NCI-H446 (cell line): Measurements from ENCODE around the gene JUP.
A peak's percentile ranks its signal among the peaks of the same experiment; 100 is the strongest.
"Not testable (repeated sequence)": the region's sequence is repeated elsewhere in the genome, so short reads cannot be mapped to it uniquely, and the experiment has no call there.

Source experiments
- DNase-seq, 2 experiments: peaks; one replicate each; lab custom pipeline; 2025; lab: John Stamatoyannopoulos, UW

JUP gene

DNA sequence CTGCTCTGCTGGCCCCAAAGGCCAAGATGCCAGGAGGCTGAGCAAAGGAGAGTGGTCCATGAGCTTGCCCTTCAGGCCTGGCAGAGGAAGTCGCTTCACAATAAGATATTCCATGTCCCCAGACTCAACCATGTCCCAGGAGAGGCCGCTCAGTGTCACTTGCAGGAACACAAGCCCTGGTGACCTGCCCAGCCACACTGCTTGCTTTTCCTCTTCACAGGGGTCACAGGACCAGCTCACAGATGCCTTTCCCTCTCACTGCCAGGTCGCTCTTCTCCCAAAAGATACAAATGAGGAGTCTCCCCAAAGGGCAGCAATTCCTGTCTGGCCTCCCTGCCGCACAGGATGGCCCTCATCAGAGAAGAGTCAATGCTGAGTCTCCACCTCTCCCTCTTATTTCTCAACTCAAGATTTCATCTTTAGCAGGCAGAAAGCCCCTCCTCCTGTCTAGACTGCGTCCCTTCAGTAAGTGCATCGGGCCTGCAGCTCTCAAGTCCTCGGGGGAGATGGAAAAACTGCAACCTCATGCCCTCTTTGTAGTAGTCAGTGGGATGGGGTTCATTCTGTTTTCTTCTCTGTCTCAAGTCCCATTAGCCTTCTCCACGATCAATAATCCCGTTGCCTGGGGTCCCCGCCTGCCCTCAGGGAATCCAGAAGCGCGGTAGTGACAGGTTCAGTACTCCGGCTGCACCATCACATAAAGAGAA, 5.0 kb downstream of the JUP start:
- no peak for DNase-seq

DNA sequence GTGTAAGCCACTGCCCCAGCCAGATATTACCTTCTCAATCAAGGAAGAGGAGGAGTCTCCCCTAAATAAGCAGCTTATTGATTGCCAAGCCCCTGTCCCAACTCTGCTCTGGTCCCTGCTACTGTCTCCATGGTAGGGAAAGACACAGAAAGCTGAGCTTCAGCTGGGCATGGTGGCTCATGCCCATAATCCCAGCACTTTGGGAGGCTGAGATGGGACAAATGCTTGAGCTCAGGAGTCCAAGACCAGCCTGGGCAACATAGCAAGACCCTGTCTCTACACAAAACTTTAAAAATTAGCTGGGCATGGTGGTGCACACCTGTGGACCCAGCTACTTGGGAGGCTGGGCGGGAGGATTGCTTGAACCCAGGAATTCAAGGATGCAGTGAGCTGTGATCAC, 6.6 kb downstream of the JUP start:
- DNase-seq: no peak

DNA sequence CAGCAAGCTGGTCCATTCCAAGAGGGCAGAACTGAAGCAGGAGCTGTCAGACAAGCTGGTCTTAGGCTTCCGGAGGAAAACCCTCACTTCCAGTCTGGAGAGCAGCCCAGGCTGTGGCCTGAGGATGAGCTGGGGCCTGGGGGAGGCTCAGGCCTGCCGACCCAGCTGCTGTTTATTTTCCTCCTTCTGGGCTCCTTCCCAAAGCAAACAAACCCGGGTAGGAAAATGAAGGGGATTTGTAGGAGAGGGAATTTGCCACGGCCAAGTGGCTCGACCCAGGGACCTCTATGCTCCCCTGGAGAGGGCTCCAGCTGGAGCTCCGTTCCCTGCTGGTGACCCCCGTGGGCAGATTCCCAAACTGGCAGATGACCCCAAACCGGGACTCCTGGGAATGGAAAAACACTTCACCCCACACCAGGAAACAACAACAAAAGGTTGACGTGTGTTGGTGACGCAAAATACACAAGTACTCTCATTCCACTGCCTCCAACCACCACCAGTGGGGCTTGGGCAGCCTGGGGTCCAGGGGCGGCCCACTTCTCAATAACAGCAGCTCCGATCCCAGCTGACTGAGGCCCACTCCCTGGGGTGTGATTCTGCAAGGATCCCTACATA, 8.8 kb downstream of the JUP start:
- DNase-seq: peak; percentile 83 to 94

DNA sequence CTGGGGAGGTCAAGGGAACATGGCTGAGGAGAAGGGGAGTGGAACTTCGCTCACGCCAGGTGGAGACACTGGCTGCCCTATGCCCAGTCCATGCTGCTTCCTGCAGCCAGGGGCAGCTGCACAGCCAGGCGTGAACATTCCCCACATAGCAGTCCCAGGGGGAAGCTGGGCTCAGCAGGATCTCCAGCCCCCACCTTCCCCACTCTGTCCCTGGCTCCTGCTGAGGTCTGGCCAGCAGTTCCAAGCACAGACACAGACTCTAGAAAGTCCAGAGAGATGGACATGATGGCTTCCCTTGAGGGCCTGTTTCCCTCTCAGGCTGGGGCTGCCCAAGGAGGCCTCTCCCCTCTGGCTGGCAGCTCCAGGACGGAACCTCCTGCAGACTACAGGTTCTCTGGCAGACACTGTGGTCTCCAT, 9.3 kb downstream of the JUP start:
- no peak for DNase-seq

DNA sequence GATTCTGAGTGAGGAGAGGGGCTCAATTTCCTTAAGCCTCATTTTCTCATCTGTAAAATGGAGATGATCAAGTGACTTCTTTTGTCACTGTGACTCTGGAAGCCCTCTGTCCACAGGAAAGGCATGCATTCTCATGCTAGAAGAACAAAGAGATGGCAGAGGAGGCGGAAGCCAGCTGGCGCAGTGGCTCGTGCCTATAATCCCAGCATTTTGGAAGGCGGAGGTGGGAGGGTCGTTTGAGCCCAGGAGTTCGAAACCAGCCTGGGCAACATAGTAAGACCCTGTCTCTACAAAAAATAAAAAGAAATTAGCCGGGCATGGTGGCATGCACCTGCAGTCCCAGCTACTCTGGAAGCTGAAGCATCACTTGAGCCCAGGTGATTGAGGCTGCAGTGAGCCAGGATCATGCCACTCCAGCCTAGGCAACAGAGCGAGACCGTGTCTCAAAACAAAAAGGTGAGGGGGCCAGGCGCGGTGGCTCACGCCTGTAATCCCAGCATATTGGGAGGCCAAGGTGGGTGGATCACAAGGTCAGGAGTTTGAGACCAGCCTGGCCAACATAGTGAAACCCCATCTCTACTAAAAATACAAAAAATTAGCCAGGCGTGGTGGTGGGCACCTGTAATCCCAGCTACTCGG, 10.1 kb downstream of the JUP start:
- DNase-seq: not testable (repeated sequence)

DNA sequence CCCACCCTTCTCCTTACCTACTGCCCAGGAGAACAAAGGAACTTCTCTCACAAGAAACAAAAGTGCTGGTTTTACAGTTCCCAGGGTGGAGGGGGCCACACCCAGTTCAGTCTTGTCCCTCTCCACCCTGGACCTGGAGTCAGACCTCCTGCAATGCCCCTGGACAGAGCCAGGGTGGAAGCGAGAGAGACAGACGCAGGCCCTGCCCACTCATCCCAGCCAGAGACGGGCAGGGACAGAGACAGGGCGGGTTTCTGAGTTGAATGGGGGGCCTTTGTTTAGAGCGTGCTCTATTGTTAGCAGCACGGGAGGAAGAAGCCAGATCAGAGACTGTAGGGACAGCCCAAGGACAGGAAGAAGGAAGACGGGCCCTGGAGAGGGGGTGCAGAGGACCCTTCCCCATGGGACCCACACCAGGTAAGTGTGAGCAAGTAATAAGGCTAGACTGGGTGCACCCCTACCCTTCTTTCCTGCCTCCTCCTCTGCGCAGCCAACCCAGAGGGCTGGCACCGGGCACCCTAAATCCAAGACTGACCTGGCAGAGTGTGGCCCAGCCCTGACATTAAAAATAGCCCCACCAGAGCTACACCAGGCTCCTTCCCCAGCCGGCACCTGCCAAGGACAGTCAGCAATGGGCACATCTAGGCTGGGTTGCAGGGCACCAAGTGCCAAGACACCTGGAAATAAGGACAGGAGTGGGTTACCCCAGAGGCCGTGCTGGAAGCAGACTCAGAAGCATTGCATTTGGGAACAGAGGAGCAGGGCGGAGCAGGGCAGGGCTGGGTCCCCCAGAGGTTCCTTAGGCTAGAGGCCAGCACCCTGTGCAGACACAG, 10.9 kb downstream of the JUP start:
- no peak for DNase-seq

DNA sequence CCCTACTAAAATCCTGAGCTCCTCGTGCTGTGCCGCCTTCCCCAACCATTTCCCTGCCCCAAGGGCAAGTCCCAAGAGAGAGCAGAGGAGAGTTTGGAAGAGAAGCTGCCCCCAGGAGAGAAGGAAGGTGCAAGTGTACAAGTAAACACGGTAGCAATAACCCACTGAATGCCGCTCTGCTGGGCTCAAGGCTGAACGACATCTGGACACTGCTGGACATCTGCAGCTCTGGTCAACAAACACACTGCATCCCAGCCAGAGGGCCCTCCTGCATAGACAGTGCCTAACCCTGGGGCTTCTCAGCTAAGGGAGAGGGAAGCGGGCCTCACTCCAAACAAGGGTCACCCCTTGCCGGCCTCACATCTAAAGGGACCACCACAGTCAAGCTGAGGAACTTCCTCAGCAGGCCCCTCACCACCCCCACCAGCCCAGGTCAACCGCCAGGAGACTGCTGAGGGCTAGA, 12.7 kb downstream of the JUP start:
- DNase-seq: no peak

DNA sequence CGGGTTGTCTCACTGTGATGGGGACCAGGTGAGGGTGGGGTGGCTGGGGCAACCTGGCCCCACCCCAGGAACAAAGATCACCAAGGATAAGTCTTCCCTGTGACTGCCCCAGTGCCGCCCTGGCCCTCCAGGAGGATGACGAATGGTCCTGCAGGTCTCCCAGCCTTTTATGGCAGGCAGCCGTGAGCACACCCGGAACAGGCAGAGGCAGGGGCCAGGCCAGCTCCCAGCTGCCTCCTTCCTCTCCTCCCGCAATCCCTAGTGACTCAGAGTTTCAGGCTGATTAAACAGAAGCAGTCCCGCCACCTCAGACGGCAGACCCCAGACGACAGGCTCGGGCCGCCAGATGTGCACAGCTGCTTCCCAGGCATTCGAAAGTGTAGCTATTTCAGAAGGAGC, 13.3 kb downstream of the JUP start:
- DNase-seq: peak in 1 of 2 experiments; percentile 33

DNA sequence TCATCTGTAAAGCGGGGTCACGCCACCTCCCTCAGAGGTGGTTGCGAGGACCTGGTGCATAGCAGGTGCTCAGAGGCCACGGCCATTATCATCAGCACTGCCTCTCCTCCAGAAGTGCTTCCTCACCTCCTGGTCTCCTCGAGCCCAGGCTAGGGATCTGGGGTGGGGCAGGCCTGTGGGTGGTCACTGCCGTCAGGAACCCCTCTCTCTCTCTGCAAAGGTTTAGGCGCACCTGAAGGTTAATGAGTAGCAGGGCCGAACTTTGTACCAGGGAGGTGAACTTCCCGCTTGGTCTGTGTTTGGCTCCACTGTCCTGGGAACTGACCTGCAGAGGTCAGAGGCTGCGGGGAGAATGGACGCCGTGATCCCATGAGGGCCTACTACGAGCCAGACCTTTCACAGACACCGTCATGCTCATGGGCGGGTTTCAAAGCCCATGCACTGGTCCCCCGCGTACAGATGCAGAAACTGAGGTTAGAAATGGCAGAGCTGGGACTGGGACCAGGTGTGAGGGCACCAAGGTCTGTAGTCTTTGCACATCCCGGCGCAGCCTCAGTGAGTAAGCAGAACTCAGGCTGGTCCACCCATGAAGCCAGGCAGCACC, 13.8 kb downstream of the JUP start:
- DNase-seq: no peak

DNA sequence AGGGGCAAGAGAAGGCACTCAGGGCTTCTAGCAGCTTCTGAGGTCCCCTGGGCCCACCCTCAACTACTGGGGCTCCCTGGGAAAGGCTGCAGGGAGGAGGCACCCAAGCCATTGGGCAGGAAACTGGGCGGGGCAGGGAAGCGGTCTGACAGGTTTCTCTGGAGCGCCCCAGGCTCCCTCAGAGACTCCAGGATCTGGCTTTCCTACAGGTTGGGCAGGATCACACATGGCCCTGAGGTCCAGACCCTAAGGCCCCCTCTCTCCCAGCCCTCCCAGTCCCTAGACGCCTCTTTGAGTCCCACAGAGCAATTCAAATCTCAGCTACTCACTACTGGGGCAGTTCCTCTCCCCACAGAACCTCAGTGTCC, 14.3 kb downstream of the JUP start:
- DNase-seq: no peak

DNA sequence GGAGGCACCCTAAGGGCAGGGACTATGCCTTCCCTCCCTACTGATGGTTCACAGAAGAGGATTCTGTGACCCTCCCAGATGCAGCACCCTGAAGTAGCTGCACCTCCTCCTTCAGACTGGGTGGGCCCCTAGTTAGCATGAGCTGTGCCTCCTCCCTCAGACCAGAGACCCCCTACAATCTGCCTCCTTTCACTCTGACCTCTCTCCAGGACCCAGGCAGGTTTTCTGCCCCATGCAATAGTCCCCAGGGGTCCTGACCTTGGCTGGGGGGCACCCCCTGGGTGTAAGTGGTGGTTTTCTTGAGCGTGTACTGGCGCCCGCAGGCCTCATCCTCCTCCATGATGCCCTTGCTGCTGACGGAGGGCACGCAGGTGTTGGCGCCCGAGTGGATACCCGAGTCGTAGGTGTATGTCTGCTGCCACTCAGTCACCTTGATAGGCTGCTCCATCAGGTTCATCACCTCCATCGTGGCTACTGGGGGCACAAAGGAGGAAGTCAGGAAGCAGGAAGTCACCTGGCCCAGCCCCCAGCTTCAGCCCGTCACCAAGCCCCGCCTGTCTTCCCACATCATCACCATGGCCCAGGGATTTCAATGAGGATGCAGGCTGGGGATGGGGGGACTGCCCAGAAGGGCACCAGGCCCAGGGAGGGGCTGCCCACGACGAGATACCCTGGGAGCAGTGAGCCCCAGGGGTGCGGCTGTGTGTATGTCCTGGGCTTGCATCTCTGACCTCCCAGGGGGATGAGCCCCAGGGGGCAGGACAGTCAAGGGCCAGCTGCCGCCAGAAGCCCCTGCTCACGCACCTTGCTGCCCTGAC, 14.9 kb downstream of the JUP start:
- no peak for DNase-seq

DNA sequence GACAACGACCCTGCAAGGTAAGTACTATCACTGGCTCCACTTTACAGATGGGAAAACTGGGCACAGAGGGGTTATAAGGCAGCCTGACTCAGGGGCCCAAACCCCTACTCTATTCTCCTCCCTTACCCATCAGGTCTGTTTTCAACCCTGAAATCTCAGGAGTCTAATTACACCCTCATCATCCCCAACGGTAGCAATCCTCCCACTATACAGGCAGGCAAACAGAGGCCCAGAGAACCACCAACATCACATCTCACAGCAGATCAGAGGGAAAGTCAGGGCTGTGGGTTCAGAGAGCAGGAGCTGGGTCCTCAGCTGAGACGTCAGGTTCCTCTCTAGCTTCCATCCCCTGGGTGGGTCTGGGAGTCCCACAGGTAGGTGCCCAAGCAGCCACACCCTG, 16.5 kb downstream of the JUP start:
- DNase-seq: no peak

DNA sequence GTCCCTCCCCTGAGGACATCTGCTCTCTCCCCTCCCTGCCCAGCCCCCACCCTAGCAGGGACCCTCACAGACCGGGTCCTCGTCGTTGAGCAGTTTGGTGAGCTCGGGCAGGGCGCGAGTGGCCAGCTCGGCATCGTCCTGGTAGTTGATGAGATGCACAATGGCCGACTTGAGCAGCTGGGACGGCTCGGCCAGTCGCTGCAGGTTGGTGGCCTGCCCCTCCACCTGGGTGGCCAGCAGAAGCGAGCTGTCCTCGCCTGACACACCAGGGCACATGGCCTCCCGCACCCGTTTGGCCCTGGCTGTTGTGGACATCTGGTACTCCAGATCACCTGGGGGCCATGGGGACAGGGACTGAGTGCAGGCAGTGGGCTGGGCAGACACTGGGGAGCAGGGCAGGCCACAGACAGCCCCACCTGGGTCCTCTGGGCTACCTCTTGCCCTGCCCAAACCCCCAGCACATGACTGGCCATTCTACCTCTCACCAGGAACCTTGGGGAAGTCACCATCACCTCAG, 17.1 kb downstream of the JUP start:
- DNase-seq: no peak

DNA sequence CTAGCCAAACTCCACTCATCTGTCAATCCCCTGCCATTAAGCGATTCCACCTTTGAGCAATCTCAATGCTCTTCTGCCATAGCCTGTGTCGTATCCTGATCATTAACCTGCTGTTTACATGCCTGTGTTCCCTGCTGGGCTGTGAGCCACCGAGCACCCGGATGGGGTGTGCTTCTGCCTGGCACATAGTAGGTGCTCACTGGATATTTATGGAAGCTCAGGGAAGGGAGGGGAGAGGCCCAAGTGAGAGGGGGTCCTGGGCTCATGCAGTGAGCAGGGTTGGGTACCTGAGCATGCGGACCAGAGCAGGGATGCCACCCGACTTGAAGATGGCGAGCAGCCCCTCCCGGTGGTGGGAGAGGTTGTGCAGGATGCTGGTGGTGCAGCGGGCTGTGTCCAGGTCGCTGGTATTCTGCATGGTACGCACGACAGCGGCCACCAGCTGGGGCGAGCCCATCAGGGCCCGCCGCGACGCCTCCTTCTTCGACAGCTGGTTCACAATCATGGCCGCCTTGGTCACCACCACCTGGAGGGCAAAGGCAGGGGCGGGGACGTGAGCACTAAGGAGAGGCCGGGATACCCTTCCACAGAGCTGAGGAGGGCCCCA, 17.7 kb downstream of the JUP start:
- DNase-seq: no peak

DNA sequence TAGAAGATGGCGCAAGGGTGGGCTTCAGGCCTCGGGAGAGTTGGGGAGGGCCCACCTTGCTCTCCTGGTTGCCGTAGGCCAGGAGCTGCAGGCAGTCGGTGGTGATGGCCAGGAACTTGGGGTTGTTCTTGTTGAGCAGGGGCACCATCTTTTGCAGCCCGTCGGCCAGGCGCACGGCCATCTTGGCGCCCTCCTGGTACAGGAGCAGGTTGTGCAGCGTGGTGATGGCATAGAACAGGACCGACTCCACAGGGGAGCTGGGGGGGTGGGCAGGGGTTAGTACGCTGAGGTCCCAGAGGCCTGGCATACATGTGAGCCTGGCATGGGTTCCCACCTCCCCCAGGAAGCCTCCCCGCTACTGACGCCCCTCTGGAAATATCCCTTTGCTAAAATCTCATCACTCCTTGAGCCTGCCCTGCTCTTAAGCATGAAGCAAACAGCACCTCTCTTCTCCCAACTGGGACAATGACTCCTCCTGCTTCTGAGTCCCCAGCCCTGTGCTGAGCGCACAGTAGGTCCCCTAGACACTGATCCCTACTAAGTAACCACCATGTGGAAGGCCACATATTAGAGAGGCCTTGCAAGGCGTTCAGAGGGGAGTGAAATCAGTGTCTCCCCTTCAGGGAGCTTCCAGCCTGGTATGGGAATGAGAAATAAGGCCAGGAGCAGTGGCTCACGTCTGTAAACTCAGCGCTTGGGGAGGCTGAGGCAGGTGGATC, 19.0 kb downstream of the JUP start:
- DNase-seq: no peak

DNA sequence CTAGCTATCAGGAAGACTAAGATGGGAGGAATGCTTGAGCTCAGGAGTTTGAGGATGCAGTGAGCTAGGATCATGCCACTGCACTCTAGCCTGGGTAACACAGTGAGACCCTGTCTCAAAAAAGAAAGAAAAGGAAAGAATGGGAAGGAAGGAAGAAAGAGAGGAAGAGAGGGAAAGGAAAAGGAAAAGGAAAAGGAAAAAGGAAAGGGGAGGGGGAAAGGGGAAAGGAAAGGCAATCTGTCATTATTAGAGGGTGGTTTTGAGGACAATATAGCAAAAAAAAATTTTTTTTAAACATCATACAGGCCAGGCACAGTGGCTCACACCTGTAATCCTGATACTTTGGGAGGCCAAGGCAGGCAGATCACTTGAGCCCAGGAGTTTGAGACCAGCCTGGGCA, 20.4 kb downstream of the JUP start:
- no peak for DNase-seq

DNA sequence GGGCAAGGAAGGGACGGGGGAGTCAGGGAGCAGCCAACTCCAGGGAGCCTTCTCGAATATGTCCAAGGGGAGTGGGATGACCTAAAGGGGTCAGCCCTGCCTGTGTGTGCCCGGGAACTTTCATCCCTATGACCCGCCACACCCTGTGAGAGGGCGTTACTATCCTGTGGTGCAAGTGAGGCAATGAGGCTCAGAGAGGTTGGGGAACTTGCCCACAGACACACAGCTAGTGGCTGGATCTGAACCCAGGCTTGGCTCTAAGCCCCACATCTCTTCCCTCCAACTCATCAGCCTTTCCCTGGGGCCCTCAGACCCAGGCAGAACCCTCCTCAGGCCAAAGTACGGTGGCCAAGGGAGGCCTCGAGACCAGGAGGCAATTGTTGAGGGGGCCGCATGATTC, 23.2 kb downstream of the JUP start:
- no peak for DNase-seq

DNA sequence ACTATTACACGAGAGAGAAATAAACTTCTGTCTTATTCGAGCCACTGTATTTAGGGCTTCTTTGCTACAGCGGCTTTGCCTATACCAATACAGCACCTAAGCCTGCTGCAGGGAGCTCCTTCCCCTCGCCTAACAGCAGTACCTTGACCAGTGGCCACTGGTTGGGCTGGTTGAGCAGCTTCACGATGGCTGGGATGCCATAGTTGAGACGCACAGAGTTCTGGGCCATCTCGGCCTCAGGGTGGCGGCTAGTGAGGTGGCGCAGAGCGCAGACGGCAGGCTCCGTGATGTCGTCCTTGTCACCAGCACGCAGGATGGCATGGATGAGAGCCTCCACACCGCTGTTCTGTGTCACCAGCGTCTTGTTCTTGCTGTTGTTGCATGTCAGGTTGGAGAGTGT, 23.7 kb downstream of the JUP start:
- no peak for DNase-seq

DNA sequence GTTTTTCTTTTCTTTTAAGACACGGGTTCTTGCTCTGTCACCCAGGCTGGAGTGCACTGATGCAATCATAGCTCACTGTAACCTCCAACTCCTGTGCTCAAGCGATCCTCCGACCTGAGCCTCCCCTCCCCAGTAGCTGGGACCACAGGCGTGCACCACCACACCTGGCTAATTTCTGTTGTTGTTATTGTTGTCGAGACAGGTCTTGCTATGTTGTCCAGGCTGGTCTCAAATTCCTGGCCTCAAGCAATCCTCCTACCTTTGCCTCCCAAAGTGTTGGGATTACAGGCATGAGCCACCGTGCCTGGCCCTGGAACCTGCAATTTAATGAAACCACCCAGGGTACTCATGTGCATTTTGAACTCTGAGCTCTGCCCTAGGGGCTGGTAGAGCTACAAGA, 24.1 kb downstream of the JUP start:
- DNase-seq: no peak

DNA sequence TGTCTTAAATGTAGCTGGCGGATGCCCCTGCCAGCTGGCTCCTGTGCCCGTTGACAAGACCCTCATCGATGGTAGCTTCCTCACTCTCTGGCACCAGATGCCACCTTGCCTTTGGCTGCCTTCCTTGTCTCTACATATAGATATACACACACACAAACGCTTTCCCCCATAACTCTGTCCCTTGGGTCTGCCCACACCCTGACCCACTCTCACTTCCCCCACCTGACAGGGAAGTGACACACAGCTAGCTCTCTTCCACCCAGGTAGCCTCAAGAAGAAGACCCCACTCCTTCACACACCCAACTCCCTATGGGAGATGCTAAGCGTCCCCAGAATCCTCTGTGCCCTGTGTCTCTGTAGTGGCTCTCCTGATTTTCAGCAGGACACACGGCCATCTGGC, 25.6 kb downstream of the JUP start:
- no peak for DNase-seq
